Ishikawa (cell line): ENCODE data around the gene GBX1.

Experiments
- CEBPB ChIP-seq: IDR thresholded peaks from 2 replicates; pipeline ENCODE4 v1.6.1; 2012
- EP300 ChIP-seq: IDR thresholded peaks from 2 replicates; pipeline ENCODE4 v1.6.1; 2012; ENCODE audit warnings: borderline replicate concordance
- FOXM1 ChIP-seq: IDR thresholded peaks from 2 replicates; pipeline ENCODE4 v1.6.1; 2012; ENCODE audit warnings: low read depth, borderline replicate concordance
- NFIC ChIP-seq: IDR thresholded peaks from 2 replicates; pipeline ENCODE4 v1.6.1; 2012
- RAD21 ChIP-seq: IDR thresholded peaks from 2 replicates; pipeline ENCODE4 v1.6.1; 2012; ENCODE audit warnings: low read depth
- TAF1 ChIP-seq: IDR thresholded peaks from 2 replicates; pipeline ENCODE4 v1.6.1; 2012; ENCODE audit warnings: low read depth, mild to moderate bottlenecking
- TCF12 ChIP-seq: IDR thresholded peaks from 2 replicates; pipeline ENCODE4 v1.6.1; 2012; ENCODE audit warnings: low read depth
- TEAD4 ChIP-seq: IDR thresholded peaks from 2 replicates; pipeline ENCODE4 v1.6.1; 2012
- YY1 ChIP-seq: IDR thresholded peaks from 2 replicates; pipeline ENCODE4 v1.6.1; 2012; ENCODE audit warnings: low read depth
- TF ChIP-seq, protein P1 (sequence below): IDR thresholded peaks from 2 replicates; pipeline ENCODE4 v1.6.1; 2012
- TF ChIP-seq, protein P2 (sequence below): IDR thresholded peaks from 2 replicates; pipeline ENCODE4 v1.6.1; 2012
- TF ChIP-seq, protein P3 (sequence below): IDR thresholded peaks from 2 replicates; pipeline ENCODE4 v1.6.1; 2012; ENCODE audit warnings: low read depth, mild to moderate bottlenecking

- peak; percentile 48; the same call in 1 of the 2 replicates for TF ChIP-seq TCF12
- TF ChIP-seq, protein P1, sequence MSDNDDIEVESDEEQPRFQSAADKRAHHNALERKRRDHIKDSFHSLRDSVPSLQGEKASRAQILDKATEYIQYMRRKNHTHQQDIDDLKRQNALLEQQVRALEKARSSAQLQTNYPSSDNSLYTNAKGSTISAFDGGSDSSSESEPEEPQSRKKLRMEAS = peak; percentile 63; the same call in 1 of the 2 replicates
- TF ChIP-seq, protein P2, sequence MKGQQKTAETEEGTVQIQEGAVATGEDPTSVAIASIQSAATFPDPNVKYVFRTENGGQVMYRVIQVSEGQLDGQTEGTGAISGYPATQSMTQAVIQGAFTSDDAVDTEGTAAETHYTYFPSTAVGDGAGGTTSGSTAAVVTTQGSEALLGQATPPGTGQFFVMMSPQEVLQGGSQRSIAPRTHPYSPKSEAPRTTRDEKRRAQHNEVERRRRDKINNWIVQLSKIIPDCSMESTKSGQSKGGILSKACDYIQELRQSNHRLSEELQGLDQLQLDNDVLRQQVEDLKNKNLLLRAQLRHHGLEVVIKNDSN = peak; percentile 66; the same call in 1 of the 2 replicates
- peak; percentile 84 for TF ChIP-seq NFIC
- TF ChIP-seq, protein P3, sequence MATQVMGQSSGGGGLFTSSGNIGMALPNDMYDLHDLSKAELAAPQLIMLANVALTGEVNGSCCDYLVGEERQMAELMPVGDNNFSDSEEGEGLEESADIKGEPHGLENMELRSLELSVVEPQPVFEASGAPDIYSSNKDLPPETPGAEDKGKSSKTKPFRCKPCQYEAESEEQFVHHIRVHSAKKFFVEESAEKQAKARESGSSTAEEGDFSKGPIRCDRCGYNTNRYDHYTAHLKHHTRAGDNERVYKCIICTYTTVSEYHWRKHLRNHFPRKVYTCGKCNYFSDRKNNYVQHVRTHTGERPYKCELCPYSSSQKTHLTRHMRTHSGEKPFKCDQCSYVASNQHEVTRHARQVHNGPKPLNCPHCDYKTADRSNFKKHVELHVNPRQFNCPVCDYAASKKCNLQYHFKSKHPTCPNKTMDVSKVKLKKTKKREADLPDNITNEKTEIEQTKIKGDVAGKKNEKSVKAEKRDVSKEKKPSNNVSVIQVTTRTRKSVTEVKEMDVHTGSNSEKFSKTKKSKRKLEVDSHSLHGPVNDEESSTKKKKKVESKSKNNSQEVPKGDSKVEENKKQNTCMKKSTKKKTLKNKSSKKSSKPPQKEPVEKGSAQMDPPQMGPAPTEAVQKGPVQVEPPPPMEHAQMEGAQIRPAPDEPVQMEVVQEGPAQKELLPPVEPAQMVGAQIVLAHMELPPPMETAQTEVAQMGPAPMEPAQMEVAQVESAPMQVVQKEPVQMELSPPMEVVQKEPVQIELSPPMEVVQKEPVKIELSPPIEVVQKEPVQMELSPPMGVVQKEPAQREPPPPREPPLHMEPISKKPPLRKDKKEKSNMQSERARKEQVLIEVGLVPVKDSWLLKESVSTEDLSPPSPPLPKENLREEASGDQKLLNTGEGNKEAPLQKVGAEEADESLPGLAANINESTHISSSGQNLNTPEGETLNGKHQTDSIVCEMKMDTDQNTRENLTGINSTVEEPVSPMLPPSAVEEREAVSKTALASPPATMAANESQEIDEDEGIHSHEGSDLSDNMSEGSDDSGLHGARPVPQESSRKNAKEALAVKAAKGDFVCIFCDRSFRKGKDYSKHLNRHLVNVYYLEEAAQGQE = no peak
- no peak for TF ChIP-seq RAD21
- TF ChIP-seq FOXM1 = no peak
- no peak for TF ChIP-seq EP300
- no peak for TF ChIP-seq TAF1
- peak; percentile 14; the same call in 1 of the 2 replicates for TF ChIP-seq TEAD4
- TF ChIP-seq CEBPB = no peak
- TF ChIP-seq YY1 = no peak
Observed at GRCh38 chr7:151126491-151127137, 40.9 kb downstream of the GBX1 start.
